ENCODE results near the gene LHX6.

Gene LHX6

GRCh38 chr9:122186777-122187470, 41.8 kb downstream of the LHX6 start:
- H3K27me3 ChIP-seq (ENCODE audit: insufficient read depth, low read length): peaks cover 27% of the 10 kb centered on the region

DNA sequence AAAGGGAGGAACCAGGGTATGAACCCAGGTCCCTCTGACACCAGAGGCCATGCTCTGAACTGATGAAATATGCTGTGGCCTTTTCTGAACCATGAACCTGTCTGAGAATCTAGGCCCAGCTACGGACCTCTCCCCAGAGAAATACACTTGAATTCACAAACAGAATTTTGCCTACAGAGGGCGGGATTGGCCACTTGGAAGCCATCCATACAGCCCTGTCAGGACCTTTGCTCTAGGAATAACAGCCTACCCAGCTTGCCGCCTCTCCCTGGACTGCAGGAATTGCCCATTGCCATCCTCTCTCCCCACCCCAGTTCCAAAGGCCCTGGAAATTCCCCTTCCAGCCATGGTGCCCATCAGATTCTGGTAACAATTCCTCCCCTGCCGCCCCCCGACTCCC, 42.5 kb downstream of the LHX6 start:
- no peaks in the 10 kb centered on the region for H3K9me3 ChIP-seq (ENCODE audit: low read length)

More at GRCh38 chr9:122186777-122187470, 41.8 kb downstream of the LHX6 start:
- Histone ChIP-seq H3K4me1 (ENCODE audit: insufficient read depth, low read length) (no peaks in the 10 kb centered on the region), H3K9me3 (ENCODE audit: low read length) (no peaks in the 10 kb centered on the region), H2AFZ (ENCODE audit: low read depth, low read length) (no peak overlapping the region), H3K4me3 (ENCODE audit: low read length) (no peak overlapping the region), H3K36me3 (ENCODE audit: insufficient read depth, low read length) (no peaks in the 10 kb centered on the region)

GRCh38 chr9:122184551-122184950, 44.2 kb downstream of the LHX6 start:
- Histone ChIP-seq H3K27me3 (ENCODE audit: insufficient read depth, low read length) (peaks cover 15% of the 10 kb centered on the region), H2AFZ (ENCODE audit: low read depth, low read length) (no peak overlapping the region), H3K4me1 (ENCODE audit: insufficient read depth, low read length) (no peaks in the 10 kb centered on the region), H3K4me3 (ENCODE audit: low read length) (no peak overlapping the region), H3K9me3 (ENCODE audit: low read length) (no peaks in the 10 kb centered on the region), H3K36me3 (ENCODE audit: insufficient read depth, low read length) (no peaks in the 10 kb centered on the region)

More for the DNA sequence above, 42.5 kb downstream of the LHX6 start:
- Histone ChIP-seq H2AFZ (ENCODE audit: low read depth, low read length) (no peak overlapping the region), H3K27me3 (ENCODE audit: insufficient read depth, low read length) (peaks cover 22% of the 10 kb centered on the region), H3K4me3 (ENCODE audit: low read length) (no peak overlapping the region), H3K36me3 (ENCODE audit: insufficient read depth, low read length) (no peaks in the 10 kb centered on the region), H3K4me1 (ENCODE audit: insufficient read depth, low read length) (no peaks in the 10 kb centered on the region)

DNA sequence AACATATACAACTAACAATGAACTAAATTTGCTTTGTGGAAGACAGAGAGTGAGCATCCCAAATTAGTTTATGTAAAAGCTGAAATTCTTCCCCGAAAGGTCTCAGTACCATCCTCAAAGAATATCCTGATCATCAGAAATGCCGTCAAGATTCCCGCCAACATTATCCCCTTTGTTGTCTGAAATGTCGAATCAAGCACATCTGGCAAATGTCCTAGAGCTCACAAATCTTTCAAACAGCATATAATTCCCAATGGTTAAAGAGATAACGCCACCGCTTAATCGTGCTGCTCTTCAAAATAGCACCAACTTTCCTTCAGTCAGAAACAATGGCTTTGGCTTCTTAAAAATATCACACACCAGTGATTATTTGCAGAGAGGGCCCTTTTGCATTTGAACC, 45.3 kb downstream of the LHX6 start:
- H3K9me3 ChIP-seq (ENCODE audit: low read length): no peaks in the 10 kb centered on the region
- H3K36me3 ChIP-seq (ENCODE audit: insufficient read depth, low read length): no peaks in the 10 kb centered on the region
- no peaks in the 10 kb centered on the region for H3K4me1 ChIP-seq (ENCODE audit: insufficient read depth, low read length)
- H3K4me3 ChIP-seq (ENCODE audit: low read length): no peak overlapping the region
- peaks cover 15% of the 10 kb centered on the region for H3K27me3 ChIP-seq (ENCODE audit: insufficient read depth, low read length)
- no peak overlapping the region for H2AFZ ChIP-seq (ENCODE audit: low read depth, low read length)

GRCh38 chr9:122180633-122181032, 48.1 kb downstream of the LHX6 start:
- H3K27me3 ChIP-seq (ENCODE audit: insufficient read depth, low read length): peaks cover 12% of the 10 kb centered on the region
- H3K4me1 ChIP-seq (ENCODE audit: insufficient read depth, low read length): no peaks in the 10 kb centered on the region
- H3K9me3 ChIP-seq (ENCODE audit: low read length): no peaks in the 10 kb centered on the region
- H3K4me3 ChIP-seq (ENCODE audit: low read length): no peak overlapping the region
- H2AFZ ChIP-seq (ENCODE audit: low read depth, low read length): no peak overlapping the region
- no peaks in the 10 kb centered on the region for H3K36me3 ChIP-seq (ENCODE audit: insufficient read depth, low read length)

DNA sequence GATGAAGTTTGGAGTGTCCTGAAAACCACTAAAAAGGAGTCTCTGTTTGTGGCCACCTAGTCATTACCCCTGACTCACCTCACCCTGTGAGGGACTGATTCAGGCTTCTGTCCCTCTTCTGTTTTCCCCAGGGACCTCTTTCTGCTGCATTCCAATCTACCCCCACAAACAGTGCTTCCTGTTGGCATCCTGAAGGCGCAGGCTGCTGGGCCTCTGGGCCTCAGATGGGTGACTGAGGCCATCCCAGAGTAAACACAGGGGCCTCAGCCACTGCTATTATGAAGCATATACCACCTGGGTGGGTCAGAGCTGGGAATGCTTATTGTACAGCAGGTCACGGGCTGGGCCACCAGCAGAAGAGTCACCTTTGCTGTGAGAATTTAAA, 49.1 kb downstream of the LHX6 start:
- Histone ChIP-seq H2AFZ (ENCODE audit: low read depth, low read length) (no peak overlapping the region), H3K36me3 (ENCODE audit: insufficient read depth, low read length) (no peaks in the 10 kb centered on the region), H3K9me3 (ENCODE audit: low read length) (no peaks in the 10 kb centered on the region), H3K4me3 (ENCODE audit: low read length) (no peak overlapping the region), H3K4me1 (ENCODE audit: insufficient read depth, low read length) (no peaks in the 10 kb centered on the region), H3K27me3 (ENCODE audit: insufficient read depth, low read length) (peaks cover 12% of the 10 kb centered on the region)

DNA sequence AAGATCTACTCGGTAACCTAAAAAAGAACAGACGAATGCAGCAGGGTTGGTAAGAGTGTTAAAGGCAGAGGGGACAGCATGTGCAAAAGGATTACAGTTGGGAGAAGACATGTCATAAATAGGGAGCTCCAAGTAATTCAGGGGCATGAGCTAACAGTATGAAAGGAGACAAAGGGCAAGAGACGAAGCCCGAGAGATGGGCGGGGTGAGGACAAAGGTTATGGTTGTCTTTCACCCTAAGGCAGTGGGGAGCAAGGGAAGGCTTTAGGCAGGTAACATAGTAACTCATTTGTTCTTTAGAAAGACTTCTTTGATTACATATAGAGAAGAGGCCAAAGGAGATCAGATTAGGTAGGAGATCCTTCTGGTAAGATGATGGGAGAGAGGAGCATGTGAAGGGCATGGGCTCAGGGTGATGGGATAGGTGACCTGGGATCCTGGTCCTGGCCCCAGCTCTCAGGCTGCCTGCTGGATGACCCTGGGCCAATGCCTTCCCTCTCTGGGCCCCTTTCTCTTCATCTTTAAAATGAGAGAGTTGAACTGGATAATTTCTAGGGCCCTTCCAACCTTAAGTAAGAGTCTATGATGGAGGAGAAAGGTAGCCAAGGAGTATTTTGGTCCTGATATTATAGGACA, 49.6 kb downstream of the LHX6 start:
- Histone ChIP-seq H3K4me1 (ENCODE audit: insufficient read depth, low read length) (no peaks in the 10 kb centered on the region), H3K36me3 (ENCODE audit: insufficient read depth, low read length) (no peaks in the 10 kb centered on the region), H2AFZ (ENCODE audit: low read depth, low read length) (no peak overlapping the region), H3K9me3 (ENCODE audit: low read length) (no peaks in the 10 kb centered on the region), H3K4me3 (ENCODE audit: low read length) (no peak overlapping the region), H3K27me3 (ENCODE audit: insufficient read depth, low read length) (peaks cover 12% of the 10 kb centered on the region)

- Histone ChIP-seq H3K4me3 (ENCODE audit: low read length) (no peak overlapping the region), H3K36me3 (ENCODE audit: insufficient read depth, low read length) (no peaks in the 10 kb centered on the region), H3K4me1 (ENCODE audit: insufficient read depth, low read length) (no peaks in the 10 kb centered on the region), H3K27me3 (ENCODE audit: insufficient read depth, low read length) (peaks cover 12% of the 10 kb centered on the region), H2AFZ (ENCODE audit: low read depth, low read length) (no peak overlapping the region), H3K9me3 (ENCODE audit: low read length) (peaks cover 2% of the 10 kb centered on the region)
Measured at GRCh38 chr9:122176916-122177315, 51.8 kb downstream of the LHX6 start.

DNA sequence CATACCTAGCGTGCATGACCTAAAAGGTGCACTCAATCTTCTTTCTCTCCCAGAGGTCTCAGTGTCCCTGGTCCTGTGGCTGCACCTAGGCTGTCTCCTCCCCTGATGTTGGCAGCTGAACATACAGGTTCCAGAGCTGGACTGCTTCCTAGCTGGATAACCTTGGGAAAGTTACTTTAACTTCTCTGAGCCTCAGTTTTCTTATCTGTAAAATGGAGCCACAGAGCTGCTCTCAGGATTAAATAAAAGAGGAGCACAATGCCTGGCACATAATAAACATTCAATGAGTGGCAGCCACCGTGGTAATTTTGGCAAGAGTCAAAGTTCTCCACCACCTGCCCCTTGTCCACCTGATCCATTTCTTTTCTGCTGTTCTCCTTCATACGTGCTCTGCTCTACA, 55.1 kb downstream of the LHX6 start:
- Histone ChIP-seq H2AFZ (ENCODE audit: low read depth, low read length) (no peak overlapping the region), H3K4me3 (ENCODE audit: low read length) (no peak overlapping the region), H3K4me1 (ENCODE audit: insufficient read depth, low read length) (no peaks in the 10 kb centered on the region), H3K36me3 (ENCODE audit: insufficient read depth, low read length) (no peaks in the 10 kb centered on the region), H3K9me3 (ENCODE audit: low read length) (peaks cover 2% of the 10 kb centered on the region), H3K27me3 (ENCODE audit: insufficient read depth, low read length) (peaks cover 19% of the 10 kb centered on the region)

- Histone ChIP-seq H3K27me3 (ENCODE audit: insufficient read depth, low read length) (peaks cover 24% of the 10 kb centered on the region), H3K9me3 (ENCODE audit: low read length) (peaks cover 5% of the 10 kb centered on the region), H3K36me3 (ENCODE audit: insufficient read depth, low read length) (no peaks in the 10 kb centered on the region), H2AFZ (ENCODE audit: low read depth, low read length) (no peak overlapping the region), H3K4me1 (ENCODE audit: insufficient read depth, low read length) (no peaks in the 10 kb centered on the region), H3K4me3 (ENCODE audit: low read length) (no peak overlapping the region)
Measured at GRCh38 chr9:122172131-122172530, 56.6 kb downstream of the LHX6 start.

GRCh38 chr9:122168356-122168755, 60.4 kb downstream of the LHX6 start:
- Histone ChIP-seq H2AFZ (ENCODE audit: low read depth, low read length) (no peak overlapping the region), H3K4me1 (ENCODE audit: insufficient read depth, low read length) (no peaks in the 10 kb centered on the region), H3K36me3 (ENCODE audit: insufficient read depth, low read length) (no peaks in the 10 kb centered on the region), H3K27me3 (ENCODE audit: insufficient read depth, low read length) (peaks cover 34% of the 10 kb centered on the region), H3K9me3 (ENCODE audit: low read length) (peaks cover 5% of the 10 kb centered on the region), H3K4me3 (ENCODE audit: low read length) (no peak overlapping the region)

GRCh38 chr9:122164286-122164685, 64.5 kb downstream of the LHX6 start:
- H3K36me3 ChIP-seq (ENCODE audit: insufficient read depth, low read length): no peaks in the 10 kb centered on the region

DNA sequence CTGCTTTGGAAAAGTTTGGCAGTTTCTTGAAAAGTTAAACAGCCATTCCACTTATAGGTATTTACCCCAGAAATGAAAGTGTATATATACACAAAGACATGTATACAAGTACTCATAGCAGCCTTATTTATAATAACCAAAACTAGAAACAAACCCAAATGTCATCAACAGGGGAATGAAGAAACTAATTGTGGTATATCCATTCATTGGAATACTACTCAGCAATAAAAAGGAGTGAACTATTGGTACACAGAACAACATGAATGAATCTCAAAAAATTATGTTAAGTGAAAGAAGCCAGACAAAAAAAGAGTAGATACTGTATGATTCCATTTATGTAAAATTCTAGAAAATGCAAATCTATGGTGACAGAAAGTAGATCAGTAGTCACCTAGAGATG, 66.3 kb downstream of the LHX6 start:
- H3K4me3 ChIP-seq (ENCODE audit: low read length): no peak overlapping the region
- H3K27me3 ChIP-seq (ENCODE audit: insufficient read depth, low read length): peaks cover 14% of the 10 kb centered on the region
- peaks cover 4% of the 10 kb centered on the region for H3K4me1 ChIP-seq (ENCODE audit: insufficient read depth, low read length)
- H2AFZ ChIP-seq (ENCODE audit: low read depth, low read length): no peak overlapping the region
- peaks cover 1% of the 10 kb centered on the region for H3K9me3 ChIP-seq (ENCODE audit: low read length)
- H3K36me3 ChIP-seq (ENCODE audit: insufficient read depth, low read length): no peaks in the 10 kb centered on the region

More at GRCh38 chr9:122164286-122164685, 64.5 kb downstream of the LHX6 start:
- H3K4me1 ChIP-seq (ENCODE audit: insufficient read depth, low read length): no peaks in the 10 kb centered on the region
- H3K9me3 ChIP-seq (ENCODE audit: low read length): peaks cover 4% of the 10 kb centered on the region
- H2AFZ ChIP-seq (ENCODE audit: low read depth, low read length): no peak overlapping the region
- H3K4me3 ChIP-seq (ENCODE audit: low read length): no peak overlapping the region
- peaks cover 18% of the 10 kb centered on the region for H3K27me3 ChIP-seq (ENCODE audit: insufficient read depth, low read length)

DNA sequence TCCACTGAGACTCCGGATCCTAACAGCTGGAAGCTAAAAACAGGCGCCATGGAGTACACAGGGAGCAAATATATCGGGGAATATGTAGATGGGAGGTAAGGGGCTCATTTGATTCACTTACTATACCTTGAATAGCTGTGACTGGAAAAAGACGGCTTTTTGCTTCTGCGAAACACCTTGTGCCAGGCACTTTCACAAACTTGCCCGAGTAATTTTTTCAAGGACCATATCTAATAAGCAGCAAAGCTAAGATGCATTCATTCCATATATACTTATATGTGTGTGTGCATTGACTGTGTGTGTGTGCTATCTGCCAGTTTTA, 68.9 kb downstream of the LHX6 start:
- Histone ChIP-seq H3K36me3 (ENCODE audit: insufficient read depth, low read length) (no peaks in the 10 kb centered on the region), H3K27me3 (ENCODE audit: insufficient read depth, low read length) (peaks cover 8% of the 10 kb centered on the region), H3K9me3 (ENCODE audit: low read length) (peaks cover 1% of the 10 kb centered on the region), H3K4me3 (ENCODE audit: low read length) (peak overlapping the region; percentile 88), H3K4me1 (ENCODE audit: insufficient read depth, low read length) (peaks cover 4% of the 10 kb centered on the region), H2AFZ (ENCODE audit: low read depth, low read length) (no peak overlapping the region)

Data from neuron (in vitro differentiated cells).